ENCODE data around the gene ZBTB4.
A peak's percentile ranks its signal among the peaks of the same experiment; 100 is the strongest.

The ZBTB4 gene

DNA sequence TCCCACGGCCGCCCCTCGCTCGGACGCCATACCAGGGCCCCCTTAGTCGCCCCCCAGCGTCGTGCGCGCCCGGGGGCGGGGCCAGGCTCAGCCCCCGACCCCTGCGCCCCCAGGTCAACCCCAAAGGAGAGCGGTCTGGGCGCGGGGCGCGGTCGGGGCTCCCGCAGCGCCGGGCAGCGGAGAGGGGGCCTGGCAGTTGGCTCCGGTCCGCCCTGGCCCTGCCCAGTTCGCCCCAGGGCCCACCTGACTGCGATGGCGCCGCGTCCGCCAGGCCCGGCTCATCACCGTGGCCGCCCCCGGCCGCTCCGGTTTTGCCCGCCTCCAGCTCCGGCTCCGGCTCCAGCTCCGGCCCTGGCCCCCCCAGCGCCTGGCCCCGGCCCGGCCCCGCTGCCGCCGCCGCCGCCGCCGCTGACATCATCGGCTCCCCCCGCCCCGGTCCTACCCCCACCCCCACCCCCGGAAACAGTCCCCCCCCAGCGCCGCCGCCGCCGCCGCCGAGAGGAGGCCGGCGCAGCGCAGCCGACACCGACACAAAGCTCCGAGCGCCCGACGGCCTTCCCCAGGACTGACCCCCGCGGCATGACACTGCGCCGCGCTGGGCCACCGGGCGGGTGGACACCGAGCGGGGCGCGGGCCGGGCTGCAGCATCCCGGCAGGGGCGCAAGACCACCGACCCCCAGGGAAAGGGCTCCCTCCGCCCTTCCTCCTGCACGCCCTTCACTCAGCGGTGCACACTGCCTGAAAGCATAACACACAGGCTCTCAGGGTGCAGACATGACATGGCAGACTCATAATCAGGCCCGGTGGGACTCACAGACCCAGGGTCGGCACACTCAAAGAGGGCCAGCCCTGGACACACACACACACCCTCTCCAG, at the start of gene ZBTB4:
ZBTB4 (minus strand) TSS at position 419 of the 876 bp plus-strand sequence. CDS start 12,830 bp downstream, outside the sequence.
- Histone ChIP-seq H3K27ac (peak within 1 kb of the TSS; percentile 81), H3K4me1 (ENCODE audit: control insufficient read depth in 1 of 2, insufficient read depth in 1 of 2, low read depth in 1 of 2, low read length in 1 of 2) (peaks cover 45 to 51% of the 10 kb centered on the region in 2 experiments), H3K27me3 (no peaks in the 10 kb centered on the region), H3K9me3 (no peaks in the 10 kb centered on the region), H3K36me3 (no peaks in the 10 kb centered on the region), H3K4me3 (ENCODE audit: low read depth in 1 of 2, low read length in 1 of 2) (peak within 1 kb of the TSS; percentile 66 to 81)
- TF ChIP-seq CTCF (IDR thresholded peaks at IDR 0.05), result no peak

- Histone ChIP-seq H3K9me3 (peaks cover 20% of the 10 kb centered on the region), H3K27ac (no peak overlapping the region), H3K36me3 (no peaks in the 10 kb centered on the region), H3K4me3 (ENCODE audit: low read depth in 1 of 2, low read length in 1 of 2) (no peak overlapping the region), H3K27me3 (no peaks in the 10 kb centered on the region), H3K4me1 (ENCODE audit: control insufficient read depth in 1 of 2, insufficient read depth in 1 of 2, low read depth in 1 of 2, low read length in 1 of 2) (no peaks in the 10 kb centered on the region)
- TF ChIP-seq CTCF (IDR thresholded peaks at IDR 0.05), result no peak
These were observed 49.4 kb upstream of the ZBTB4 start for GRCh38 chr17:7528842-7529241.

DNA sequence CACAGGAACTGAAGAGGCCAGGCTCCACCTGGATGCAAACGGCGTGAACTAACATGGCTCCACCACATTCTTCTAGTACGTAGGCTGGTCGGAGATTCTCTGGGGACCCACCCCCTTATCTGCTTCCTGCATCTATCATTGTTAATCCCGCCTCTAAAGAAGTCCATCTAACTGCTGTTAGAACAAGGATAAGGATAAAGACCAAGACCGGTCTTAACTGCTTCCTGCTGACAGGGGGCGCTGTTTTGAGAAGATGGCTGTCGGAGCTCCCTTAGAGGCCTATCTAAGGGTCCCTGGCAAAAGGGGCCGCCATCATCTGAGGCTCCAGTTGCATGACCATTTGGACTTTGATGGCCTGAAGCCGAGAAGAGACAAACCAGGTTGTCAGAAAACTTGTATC, 43.6 kb upstream of the ZBTB4 start:
- no peak overlapping the region for H3K27ac ChIP-seq
- peak; percentile 77 for TF ChIP-seq CTCF (IDR thresholded peaks at IDR 0.05)
- no peak overlapping the region for H3K4me3 ChIP-seq (ENCODE audit: low read depth in 1 of 2, low read length in 1 of 2)
- no peaks in the 10 kb centered on the region for H3K36me3 ChIP-seq
- peaks cover under 1% of the 10 kb centered on the region for H3K9me3 ChIP-seq
- H3K4me1 ChIP-seq (ENCODE audit: control insufficient read depth in 1 of 2, insufficient read depth in 1 of 2, low read depth in 1 of 2, low read length in 1 of 2), result no peaks in the 10 kb centered on the region
- H3K27me3 ChIP-seq, result no peaks in the 10 kb centered on the region

- H3K27me3 ChIP-seq, result no peaks in the 10 kb centered on the region
- TF ChIP-seq CTCF (IDR thresholded peaks at IDR 0.05), result no peak
These were observed 36.6 kb upstream of the ZBTB4 start for GRCh38 chr17:7515911-7516610.

DNA sequence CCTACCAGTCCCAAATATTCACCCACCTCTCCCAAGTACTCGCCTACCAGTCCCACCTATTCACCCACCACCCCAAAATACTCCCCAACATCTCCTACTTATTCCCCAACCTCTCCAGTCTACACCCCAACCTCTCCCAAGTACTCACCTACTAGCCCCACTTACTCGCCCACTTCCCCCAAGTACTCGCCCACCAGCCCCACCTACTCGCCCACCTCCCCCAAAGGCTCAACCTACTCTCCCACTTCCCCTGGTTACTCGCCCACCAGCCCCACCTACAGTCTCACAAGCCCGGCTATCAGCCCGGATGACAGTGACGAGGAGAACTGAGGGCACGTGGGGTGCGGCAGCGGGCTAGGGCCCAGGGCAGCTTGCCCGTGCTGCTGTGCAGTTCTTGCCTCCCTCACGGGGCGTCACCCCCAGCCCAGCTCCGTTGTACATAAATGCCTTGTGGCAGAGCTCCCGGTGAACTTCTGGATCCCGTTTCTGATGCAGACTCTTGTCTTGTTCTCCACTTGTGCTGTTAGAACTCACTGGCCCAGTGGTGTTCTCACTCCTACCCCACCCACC, 34.5 kb upstream of the ZBTB4 start:
- H3K9me3 ChIP-seq, result no peaks in the 10 kb centered on the region
- TF ChIP-seq CTCF (IDR thresholded peaks at IDR 0.05), result no peak
- peaks cover 57% of the 10 kb centered on the region for H3K36me3 ChIP-seq
- H3K4me3 ChIP-seq (ENCODE audit: low read depth in 1 of 2, low read length in 1 of 2), result no peak overlapping the region
- no peaks in the 10 kb centered on the region for H3K27me3 ChIP-seq
- H3K27ac ChIP-seq, result no peak overlapping the region
- peaks cover 5 to 13% of the 10 kb centered on the region in 2 experiments for H3K4me1 ChIP-seq (ENCODE audit: control insufficient read depth in 1 of 2, insufficient read depth in 1 of 2, low read depth in 1 of 2, low read length in 1 of 2)

More at GRCh38 chr17:7515911-7516610, 36.6 kb upstream of the ZBTB4 start:
- H3K4me3 ChIP-seq (ENCODE audit: low read depth in 1 of 2, low read length in 1 of 2), result no peak overlapping the region
- H3K9me3 ChIP-seq, result no peaks in the 10 kb centered on the region
- peaks cover 36% of the 10 kb centered on the region for H3K36me3 ChIP-seq
- H3K27ac ChIP-seq, result peak overlapping the region; percentile 23
- H3K4me1 ChIP-seq (ENCODE audit: control insufficient read depth in 1 of 2, insufficient read depth in 1 of 2, low read depth in 1 of 2, low read length in 1 of 2), result peaks cover 5 to 13% of the 10 kb centered on the region in 2 experiments

Data from neutrophil (primary cell).